Karpas-422 (cell line): ENCODE results near the gene GPC6. TPM values are rescaled to one million over a fixed set of nuclear protein-coding genes. Genes with fewer than 3 reads are reported as not detected.

Experiments used
- DNase-seq: peaks from one replicate; pipeline ENCODE4 v3.0.0-alpha.2; 2015
- H2AFZ ChIP-seq: fragments of 200-600 bp; sonication (generic); 2 replicates; pipeline ENCODE4 v1.6.1; 2014; ENCODE audit warnings: antibody characterized with exemption, low read length, mixed read lengths
- H3K27ac ChIP-seq: fragments of 200-600 bp; sonication (generic); 2 replicates; pipeline ENCODE4 v1.5.1; 2014; ENCODE audit warnings: mild to moderate bottlenecking, low read length, moderate library complexity
- H3K27me3 ChIP-seq: fragments of 200-600 bp; sonication (generic); 2 replicates; pipeline ENCODE4 v1.6.1; 2014; ENCODE audit warnings: low read length, mixed read lengths
- H3K36me3 ChIP-seq: fragments of 200-600 bp; sonication (generic); 2 replicates; pipeline ENCODE4 v1.6.1; 2014; ENCODE audit warnings: low read length, mixed read lengths; ENCODE audit not compliant: insufficient read depth
- H3K4me1 ChIP-seq: fragments of 200-600 bp; sonication (generic); 2 replicates; pipeline ENCODE4 v1.6.1; 2014; ENCODE audit warnings: mild to moderate bottlenecking, low read length, mixed read lengths
- H3K4me2 ChIP-seq: fragments of 200-600 bp; sonication (generic); 2 replicates; pipeline ENCODE4 v1.6.1; 2014; ENCODE audit warnings: low read length, low read depth, mild to moderate bottlenecking; ENCODE audit not compliant: poor library complexity, severe bottlenecking
- H3K4me3 ChIP-seq: fragments of 200-600 bp; sonication (generic); 2 replicates; pipeline ENCODE4 v1.5.1; 2014; ENCODE audit warnings: mild to moderate bottlenecking, antibody characterized with exemption, low read length, mixed read lengths
- H3K79me2 ChIP-seq: fragments of 200-600 bp; sonication (generic); 2 replicates; pipeline ENCODE4 v1.6.1; 2014; ENCODE audit warnings: mild to moderate bottlenecking, low read length, mixed read lengths
- H3K9ac ChIP-seq: fragments of 200-600 bp; sonication (generic); 2 replicates; pipeline ENCODE4 v1.6.0; 2014; ENCODE audit warnings: low read length
- H3K9me2 ChIP-seq: fragments of 200-600 bp; sonication (generic), shearing (Covaris generic); replicated peaks from 2 replicates; pipeline ENCODE4 v1.6.0; 2014; ENCODE audit warnings: mild to moderate bottlenecking, low read length, moderate library complexity; ENCODE audit not compliant: insufficient read depth
- H3K9me3 ChIP-seq: fragments of 300-700, 200-600 bp; sonication (generic); 2 replicates; pipeline ENCODE4 v1.6.1; 2014; ENCODE audit warnings: low read length, mixed read lengths
- H4K20me1 ChIP-seq: fragments of 200-600 bp; sonication (generic); 2 replicates; pipeline ENCODE4 v1.6.1; 2014; ENCODE audit warnings: mild to moderate bottlenecking, antibody characterized with exemption, low read length, low read depth; ENCODE audit not compliant: insufficient read depth
- total RNA-seq: library from RNA; depleted of rRNA; stranded (reverse); fragments of >200 nt; shearing (Covaris generic); gene quantifications from 2 replicates; pipeline ENCODE4 v1.2.3, GENCODE V29; 2014; ENCODE audit warnings: low replicate concordance

Gene GPC6
- total RNA-seq, 1 experiment from 2014 or later = not detected

DNA sequence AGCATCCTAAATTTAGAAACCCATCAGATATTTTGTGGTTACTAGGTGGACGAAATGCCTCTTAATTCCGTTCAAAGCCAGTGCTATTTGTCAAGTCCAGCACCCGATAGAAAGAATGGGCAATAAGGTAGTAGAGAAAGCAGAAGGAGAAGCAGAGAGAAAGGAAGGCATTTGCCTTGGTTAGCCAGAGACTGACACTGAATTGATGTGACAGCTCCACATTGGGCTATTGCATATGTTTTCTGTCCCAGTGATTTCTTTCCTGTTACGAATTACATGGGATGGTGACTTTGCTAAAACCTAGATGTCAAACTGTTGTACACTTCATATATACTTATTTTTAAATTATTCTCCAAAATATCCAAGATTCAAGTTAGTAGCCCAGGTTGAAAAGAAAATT, 710.3 kb downstream of the GPC6 start:
- no peaks in the 10 kb centered on the region for H4K20me1 ChIP-seq
- H3K79me2 ChIP-seq = no peaks in the 10 kb centered on the region

DNA sequence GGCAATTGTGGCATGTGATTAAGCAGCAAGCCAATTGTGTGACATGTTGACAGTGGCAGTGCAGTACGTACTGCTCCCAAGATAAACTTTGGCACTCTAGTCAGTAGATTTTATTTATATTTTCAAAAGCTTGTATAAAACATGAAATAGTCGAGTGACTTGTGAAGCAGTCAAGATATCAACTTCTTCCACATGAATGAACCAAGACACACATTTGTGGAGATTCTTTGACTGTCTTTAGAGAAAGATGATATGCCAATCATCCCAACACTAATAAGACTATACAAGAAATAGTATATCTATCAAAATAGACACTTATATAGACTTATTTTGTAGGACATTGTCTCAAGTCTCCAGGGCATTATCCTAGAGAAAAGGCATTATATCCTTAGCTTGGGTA, 714.8 kb downstream of the GPC6 start:
- H3K27me3 ChIP-seq = no peaks in the 10 kb centered on the region
- no peaks in the 10 kb centered on the region for H3K4me1 ChIP-seq
- H3K79me2 ChIP-seq = no peaks in the 10 kb centered on the region
- no peak overlapping the region for H3K4me3 ChIP-seq
- H3K9me3 ChIP-seq = peaks cover 13% of the 10 kb centered on the region; the same call in 1 of the 2 replicates
- no peak for DNase-seq
- H3K27ac ChIP-seq = no peak overlapping the region
- H2AFZ ChIP-seq = no peak overlapping the region
- no peak overlapping the region for H3K4me2 ChIP-seq
- no peak overlapping the region for H3K9ac ChIP-seq
- H4K20me1 ChIP-seq = no peaks in the 10 kb centered on the region
- H3K36me3 ChIP-seq = no peaks in the 10 kb centered on the region
- no peaks in the 10 kb centered on the region for H3K9me2 ChIP-seq

More for the DNA sequence above, 710.3 kb downstream of the GPC6 start:
- H3K4me3 ChIP-seq = no peak overlapping the region
- H3K4me2 ChIP-seq = no peak overlapping the region
- no peak overlapping the region for H3K9ac ChIP-seq
- H3K4me1 ChIP-seq = no peaks in the 10 kb centered on the region
- H3K36me3 ChIP-seq = no peaks in the 10 kb centered on the region
- H3K9me3 ChIP-seq = peaks cover 7% of the 10 kb centered on the region; the same call in 1 of the 2 replicates
- H3K27ac ChIP-seq = no peak overlapping the region
- H2AFZ ChIP-seq = no peak overlapping the region
- no peak for DNase-seq
- no peaks in the 10 kb centered on the region for H3K27me3 ChIP-seq
- no peaks in the 10 kb centered on the region for H3K9me2 ChIP-seq

DNA sequence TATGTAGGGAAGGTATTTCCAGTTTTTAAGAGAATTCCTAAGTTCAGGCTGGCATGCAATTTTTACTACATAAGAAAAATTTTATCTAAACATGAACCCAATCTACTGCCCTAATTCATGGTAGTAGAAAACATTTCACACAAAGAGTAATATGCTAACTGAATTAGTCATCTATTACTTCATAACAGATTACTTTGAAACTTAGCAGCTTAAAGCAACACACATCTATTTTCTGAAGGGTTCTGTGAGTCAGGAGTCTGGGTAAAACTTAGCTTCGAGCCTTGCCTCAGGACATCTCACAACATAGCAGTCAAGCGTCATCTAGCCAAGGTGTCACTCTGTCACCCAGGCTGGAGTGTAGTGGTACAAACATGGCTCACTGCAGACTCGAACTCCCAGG, 715.4 kb downstream of the GPC6 start:
- Histone ChIP-seq H3K27ac (no peak overlapping the region), H3K4me3 (no peak overlapping the region), H3K9me3 (peaks cover 13% of the 10 kb centered on the region; the same call in 1 of the 2 replicates), H3K27me3 (no peaks in the 10 kb centered on the region), H2AFZ (no peak overlapping the region), H3K79me2 (no peaks in the 10 kb centered on the region), H4K20me1 (no peaks in the 10 kb centered on the region), H3K36me3 (no peaks in the 10 kb centered on the region), H3K4me2 (no peak overlapping the region), H3K4me1 (no peaks in the 10 kb centered on the region), H3K9ac (no peak overlapping the region), H3K9me2 (no peaks in the 10 kb centered on the region)
- no peak for DNase-seq

DNA sequence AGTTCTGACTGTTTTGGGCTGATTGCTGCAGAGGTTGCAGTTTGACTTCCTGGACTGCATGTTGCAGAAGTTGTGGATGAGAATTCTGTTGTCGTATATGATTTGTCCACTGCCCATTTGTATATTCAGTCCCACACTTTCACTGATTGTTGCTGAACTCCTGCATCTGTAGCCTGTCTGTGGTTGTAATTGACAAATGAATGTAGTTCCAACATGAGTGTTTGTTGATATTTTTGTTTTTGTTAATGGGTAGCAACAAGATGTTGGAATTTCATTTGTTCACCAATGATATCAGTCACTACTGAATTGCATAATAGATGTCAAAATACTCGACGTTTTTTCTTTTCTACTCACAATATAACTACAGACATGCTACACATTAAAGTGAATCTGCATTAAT, 719.0 kb downstream of the GPC6 start:
- Histone ChIP-seq H3K4me2 (no peak overlapping the region), H3K4me3 (no peak overlapping the region), H3K9me3 (peaks cover 11% of the 10 kb centered on the region; the same call in 1 of the 2 replicates), H3K79me2 (no peaks in the 10 kb centered on the region), H3K9me2 (0 out of 2 replicates have a peak, but pooled peaks cover 3% of the 10 kb centered on the region), H2AFZ (no peak overlapping the region), H3K27me3 (no peaks in the 10 kb centered on the region), H3K27ac (no peak overlapping the region), H3K36me3 (no peaks in the 10 kb centered on the region), H3K4me1 (no peaks in the 10 kb centered on the region), H3K9ac (no peak overlapping the region), H4K20me1 (no peaks in the 10 kb centered on the region)
- no peak for DNase-seq

DNA sequence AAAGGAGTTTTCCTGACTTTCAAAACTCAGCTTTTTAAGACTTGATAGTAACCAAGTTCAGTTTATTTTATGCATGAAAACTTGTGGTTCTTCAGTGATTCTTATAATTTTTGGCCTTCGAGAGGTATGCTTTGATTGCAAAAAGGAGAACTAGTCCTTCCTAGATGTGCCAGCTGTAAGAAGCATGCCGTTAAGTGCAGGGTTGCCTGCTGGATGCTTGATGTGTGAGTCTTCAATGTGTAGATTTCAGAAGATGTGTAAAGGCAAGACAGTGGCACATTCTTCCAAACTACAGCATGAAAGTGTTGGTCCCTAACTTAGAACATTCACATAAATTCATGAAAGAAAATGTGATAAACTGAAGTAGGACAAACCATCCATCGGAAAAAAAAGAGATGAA, 720.4 kb downstream of the GPC6 start:
- H3K4me3 ChIP-seq = no peak overlapping the region
- H3K79me2 ChIP-seq = no peaks in the 10 kb centered on the region
- H3K9me2 ChIP-seq = 0 out of 2 replicates have a peak, but pooled peaks cover 3% of the 10 kb centered on the region
- no peaks in the 10 kb centered on the region for H4K20me1 ChIP-seq
- no peak for DNase-seq
- H3K4me1 ChIP-seq = no peaks in the 10 kb centered on the region
- H3K9ac ChIP-seq = no peak overlapping the region
- no peak overlapping the region for H2AFZ ChIP-seq
- H3K9me3 ChIP-seq = peaks cover 16% of the 10 kb centered on the region; the same call in 1 of the 2 replicates
- H3K27me3 ChIP-seq = no peaks in the 10 kb centered on the region
- H3K36me3 ChIP-seq = no peaks in the 10 kb centered on the region
- H3K27ac ChIP-seq = no peak overlapping the region
- no peak overlapping the region for H3K4me2 ChIP-seq

DNA sequence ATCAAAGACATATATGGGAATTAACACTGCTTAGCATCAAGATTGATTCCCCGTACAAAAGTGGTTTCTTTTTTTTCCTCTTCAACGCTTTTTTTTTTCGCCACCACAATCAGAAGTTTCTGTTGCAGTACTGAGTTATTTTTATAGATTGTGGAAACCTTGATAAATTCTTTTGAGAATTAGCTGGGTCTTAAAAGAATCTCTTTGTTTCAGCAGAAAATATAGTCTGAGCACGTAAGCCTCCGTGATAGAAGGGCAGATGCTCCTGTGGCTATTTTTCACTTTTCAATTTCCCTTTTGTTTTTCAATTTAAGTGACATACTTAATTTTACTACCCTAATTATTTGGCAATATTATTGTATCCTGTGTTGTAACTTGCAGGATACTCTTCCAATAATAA, 721.0 kb downstream of the GPC6 start:
- no peak for DNase-seq
- H3K36me3 ChIP-seq = no peaks in the 10 kb centered on the region
- 0 out of 2 replicates have a peak, but pooled peaks cover 3% of the 10 kb centered on the region for H3K9me2 ChIP-seq
- no peaks in the 10 kb centered on the region for H3K27me3 ChIP-seq
- H3K9ac ChIP-seq = no peak overlapping the region
- H3K4me1 ChIP-seq = no peaks in the 10 kb centered on the region
- H4K20me1 ChIP-seq = no peaks in the 10 kb centered on the region
- H3K4me2 ChIP-seq = no peak overlapping the region
- H3K4me3 ChIP-seq = no peak overlapping the region
- no peak overlapping the region for H2AFZ ChIP-seq
- H3K9me3 ChIP-seq = peaks cover 14% of the 10 kb centered on the region; the same call in 1 of the 2 replicates
- no peaks in the 10 kb centered on the region for H3K79me2 ChIP-seq
- H3K27ac ChIP-seq = no peak overlapping the region

DNA sequence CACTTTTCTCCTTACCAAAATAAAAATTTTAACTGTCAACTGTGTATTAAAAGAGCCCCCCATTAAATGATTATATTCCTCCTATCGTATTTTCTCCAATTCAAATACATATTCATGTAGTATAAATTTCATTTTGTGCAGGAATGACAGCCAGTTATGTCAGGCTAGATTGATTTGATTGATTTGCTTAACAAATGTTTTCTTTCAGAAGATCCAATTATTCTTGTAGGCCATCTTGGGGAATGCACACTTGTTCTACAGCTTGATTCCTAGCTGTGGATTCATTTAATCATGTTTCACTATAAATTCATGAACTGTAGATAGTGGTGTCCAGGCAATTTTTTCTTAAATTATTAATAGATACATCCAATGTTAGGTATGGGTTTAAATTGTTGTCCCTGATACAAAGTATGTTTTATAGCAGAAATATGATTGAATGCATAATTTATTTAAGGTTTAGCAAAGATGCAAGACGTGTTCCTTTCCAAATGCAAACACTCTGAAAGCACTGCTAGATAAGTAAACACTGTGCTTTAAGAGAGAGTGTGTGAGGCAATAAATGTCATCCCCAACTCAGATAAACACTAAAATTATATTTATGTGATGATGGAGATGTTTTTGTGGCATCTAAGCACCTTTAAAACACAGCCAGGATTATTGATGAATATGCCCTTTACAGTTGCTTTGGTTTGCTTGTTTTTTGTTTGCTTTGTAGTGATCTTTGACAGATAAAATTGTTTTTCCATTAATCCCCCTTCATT, 721.7 kb downstream of the GPC6 start:
- DNase-seq = no peak
- Histone ChIP-seq H3K4me3 (no peak overlapping the region), H3K36me3 (no peaks in the 10 kb centered on the region), H3K4me1 (no peaks in the 10 kb centered on the region), H3K27me3 (no peaks in the 10 kb centered on the region), H3K9ac (no peak overlapping the region), H4K20me1 (no peaks in the 10 kb centered on the region), H3K9me2 (0 out of 2 replicates have a peak, but pooled peaks cover 3% of the 10 kb centered on the region), H3K9me3 (peaks cover 14% of the 10 kb centered on the region; the same call in 1 of the 2 replicates), H3K79me2 (no peaks in the 10 kb centered on the region), H2AFZ (no peak overlapping the region), H3K27ac (no peak overlapping the region), H3K4me2 (no peak overlapping the region)

DNA sequence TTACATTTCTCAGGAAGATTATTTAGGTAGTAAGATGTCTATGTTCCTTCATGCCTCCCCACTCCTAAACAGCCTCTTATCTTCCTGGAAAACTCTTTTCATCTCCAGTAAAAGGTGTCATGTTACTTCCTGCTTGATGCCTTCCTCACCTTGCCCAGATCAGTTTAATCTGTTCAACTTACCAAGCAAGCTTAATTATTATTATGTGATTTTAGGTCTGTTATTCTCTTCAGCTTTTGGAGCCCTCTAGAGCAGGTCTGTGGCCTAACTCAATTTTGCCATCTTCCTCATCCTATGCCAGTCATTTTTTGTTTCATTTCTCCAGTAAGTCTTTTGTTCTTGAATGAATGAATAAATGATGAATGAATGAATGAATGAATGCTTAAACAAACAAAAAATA, 724.5 kb downstream of the GPC6 start:
- H3K4me2 ChIP-seq = no peak overlapping the region
- H3K9ac ChIP-seq = no peak overlapping the region
- H3K79me2 ChIP-seq = no peaks in the 10 kb centered on the region
- no peak overlapping the region for H3K4me3 ChIP-seq
- DNase-seq = no peak
- H4K20me1 ChIP-seq = no peaks in the 10 kb centered on the region
- no peak overlapping the region for H2AFZ ChIP-seq
- H3K27ac ChIP-seq = no peak overlapping the region
- peaks cover 8% of the 10 kb centered on the region; the same call in 1 of the 2 replicates for H3K9me3 ChIP-seq
- 0 out of 2 replicates have a peak, but pooled peaks cover 3% of the 10 kb centered on the region for H3K9me2 ChIP-seq
- H3K36me3 ChIP-seq = no peaks in the 10 kb centered on the region
- H3K4me1 ChIP-seq = no peaks in the 10 kb centered on the region
- H3K27me3 ChIP-seq = no peaks in the 10 kb centered on the region
